Activated CD4-positive, alpha-beta T cell treated with anti-CD3 and anti-CD28 coated beads for 36 hours (primary cell): ENCODE results near the gene CHST11. TPM values are rescaled to one million over a fixed set of nuclear protein-coding genes. Genes with fewer than 3 reads are reported as not detected.
"Not testable (repeated sequence)": the region's sequence is repeated elsewhere in the genome, so short reads cannot be mapped to it uniquely, and the experiment has no call there.

ENCODE experiments used
- ATAC-seq: fragments of 200-7000 bp; cut with Tn5 transposase; one replicate; pipeline ENCODE4 v1.10.0; 2021; ENCODE audit warnings: mild to moderate bottlenecking, moderate library complexity
- CTCF ChIA-PET: fragments of 350-600 bp; sonication (Branson Sonifier 250); formaldehyde crosslinking; loops from one replicate; lab custom pipeline; 2021; ENCODE audit warnings: antibody characterized with exemption; lab: Charles Lee
- POLR2A ChIA-PET: fragments of 350-600 bp; sonication (Branson Sonifier 250); formaldehyde crosslinking; loops from one replicate; lab custom pipeline; 2021; ENCODE audit warnings: antibody characterized with exemption, inconsistent platforms; lab: Charles Lee
- DNase-seq: peaks from one replicate; pipeline ENCODE4 v3.0.0-alpha.2; 2020
- H3K27ac Mint-ChIP-seq: one replicate; pipeline ENCODE4 v1.8.0; 2021; ENCODE audit warnings: mixed read lengths
- H3K27me3 Mint-ChIP-seq: one replicate; pipeline ENCODE4 v1.8.0; 2021; ENCODE audit warnings: mixed read lengths
- H3K36me3 Mint-ChIP-seq: one replicate; pipeline ENCODE4 v1.8.0; 2021; ENCODE audit warnings: low read depth, mixed read lengths
- H3K4me1 Mint-ChIP-seq: one replicate; pipeline ENCODE4 v1.8.0; 2021; ENCODE audit warnings: mixed read lengths
- H3K4me3 Mint-ChIP-seq: one replicate; pipeline ENCODE4 v1.8.0; 2021; ENCODE audit warnings: mild to moderate bottlenecking, moderate library complexity, mixed read lengths
- H3K9me3 Mint-ChIP-seq: one replicate; pipeline ENCODE4 v1.8.0; 2021; ENCODE audit warnings: low read depth, mixed read lengths
- intact Hi-C, 2 experiments: fragments of 100-400 bp; cut with DNase I in 1 of 2; cut with micrococcal nuclease in 1 of 2; formaldehyde crosslinking; loops; one replicate each; pipeline versions ENCODE4 v1.14.2 to v1.15.1; 2022 to 2024; cut with DNase I, micrococcal nuclease
- total RNA-seq, 2 experiments: library from RNA; stranded (reverse); gene quantifications; one replicate each; pipeline ENCODE4 v1.2.3, GENCODE V29; 2021

Gene CHST11
- total RNA-seq, 2 experiments from 2014 or later, result 33.3 to 33.6 TPM

DNA sequence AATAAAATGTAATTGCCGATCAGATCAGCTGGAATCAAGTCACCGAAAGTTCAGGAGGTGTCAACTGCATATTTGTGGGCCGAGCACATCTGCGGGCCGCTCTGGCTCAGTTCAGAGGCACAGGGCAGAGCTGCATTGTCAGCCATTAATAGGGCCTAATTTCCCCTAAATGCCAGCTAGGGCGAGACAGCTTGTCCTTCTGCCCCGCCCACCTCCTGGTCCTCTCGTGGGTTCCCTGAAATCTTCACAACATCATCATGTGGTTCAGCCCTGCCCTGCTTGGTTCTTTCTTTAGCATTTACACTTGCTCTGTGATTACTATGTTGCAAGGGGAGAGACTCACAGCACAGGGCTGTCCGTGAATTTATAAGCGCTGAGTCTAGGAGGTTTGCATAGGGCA lies 148.9 kb downstream of the CHST11 start:
- no peak overlapping the region for H3K4me3 Mint-ChIP-seq
- ChIA-PET POLR2A (no interaction called here), CTCF (interaction anchor here (0.8 kb wide), 1 partner anchor 105 kb away, joined by 3 read pairs; no protein-coding TSS in a partner anchor)
- H3K27ac Mint-ChIP-seq, result no peak overlapping the region
- no peaks in the 10 kb centered on the region for H3K9me3 Mint-ChIP-seq
- DNase-seq (no peak), ATAC-seq (no peak)
- intact Hi-C loops, result no loop called here
- H3K4me1 Mint-ChIP-seq, result peaks cover 33% of the 10 kb centered on the region
- H3K27me3 Mint-ChIP-seq, result no peaks in the 10 kb centered on the region
- H3K36me3 Mint-ChIP-seq, result peaks cover 5% of the 10 kb centered on the region

DNA sequence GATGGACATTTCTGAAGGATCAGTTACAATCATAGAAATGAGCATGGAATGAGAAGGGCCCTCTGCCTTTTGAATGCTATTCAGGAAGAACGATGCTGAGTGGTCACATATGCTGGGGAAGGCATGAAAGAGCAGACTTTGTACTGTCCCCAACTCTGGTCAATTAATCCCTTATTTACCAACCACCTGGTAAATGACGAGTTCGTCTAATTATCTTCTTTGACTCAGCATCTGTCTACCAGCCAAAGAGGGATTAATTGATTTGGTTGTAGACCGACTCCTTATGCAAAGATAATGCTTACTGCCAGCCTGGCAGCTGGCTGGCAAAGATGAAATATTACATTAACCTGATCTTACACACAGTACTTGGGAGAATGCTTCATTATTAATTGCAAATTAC lies 152.2 kb downstream of the CHST11 start:
- CTCF ChIA-PET, result interaction anchor here (1.4 kb wide), 1 partner anchor 227 kb away, joined by 5 read pairs; no protein-coding TSS in a partner anchor
- H3K27ac Mint-ChIP-seq, result no peak overlapping the region
- H3K36me3 Mint-ChIP-seq, result no peaks in the 10 kb centered on the region
- H3K27me3 Mint-ChIP-seq, result no peaks in the 10 kb centered on the region
- H3K4me3 Mint-ChIP-seq, result no peak overlapping the region
- DNase-seq, result no peak
- no peaks in the 10 kb centered on the region for H3K9me3 Mint-ChIP-seq
- no peak for ATAC-seq
- POLR2A ChIA-PET, result no interaction called here
- intact Hi-C loops, result no loop called here
- H3K4me1 Mint-ChIP-seq, result peaks cover 18% of the 10 kb centered on the region

DNA sequence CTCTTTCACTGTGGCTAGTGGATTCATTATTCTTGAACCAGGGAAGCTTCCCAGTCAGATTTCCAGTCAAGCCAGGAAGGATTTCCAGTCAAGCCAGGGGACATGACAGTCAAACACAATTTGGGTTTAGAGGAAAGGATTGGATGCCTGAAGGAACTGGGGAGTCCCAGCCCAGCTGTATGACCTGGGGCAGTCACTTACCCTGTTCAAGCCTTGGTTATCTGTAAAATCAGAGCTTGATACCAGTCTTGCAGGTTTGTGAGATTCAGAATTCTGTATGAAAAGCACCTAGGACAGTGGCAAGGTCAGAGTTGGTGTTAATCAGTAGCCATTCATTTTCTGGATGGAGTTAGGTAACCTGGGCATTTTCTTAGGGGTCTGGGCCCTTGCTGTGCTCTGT lies 152.7 kb downstream of the CHST11 start:
- POLR2A ChIA-PET, result no interaction called here
- no peaks in the 10 kb centered on the region for H3K36me3 Mint-ChIP-seq
- ATAC-seq, result no peak
- H3K9me3 Mint-ChIP-seq, result no peaks in the 10 kb centered on the region
- CTCF ChIA-PET, result interaction anchor here (0.7 to 1.4 kb wide), 2 partner anchors 228 to 444 kb away, joined by 3 to 5 read pairs; no protein-coding TSS in a partner anchor
- no peak overlapping the region for H3K27ac Mint-ChIP-seq
- peaks cover 14% of the 10 kb centered on the region for H3K4me1 Mint-ChIP-seq
- intact Hi-C loops, result no loop called here
- no peak overlapping the region for H3K4me3 Mint-ChIP-seq
- H3K27me3 Mint-ChIP-seq, result no peaks in the 10 kb centered on the region
- DNase-seq, result no peak

- Mint-ChIP-seq H3K27me3 (no peaks in the 10 kb centered on the region), H3K36me3 (no peaks in the 10 kb centered on the region), H3K9me3 (no peaks in the 10 kb centered on the region), H3K27ac (no peak overlapping the region), H3K4me3 (no peak overlapping the region), H3K4me1 (peaks cover 9% of the 10 kb centered on the region)
- DNase-seq (no peak), ATAC-seq (no peak)
- POLR2A ChIA-PET, result no interaction called here
- intact Hi-C loops, result no loop called here
- CTCF ChIA-PET, result no interaction called here
These were observed 153.9 kb downstream of the CHST11 start for GRCh38 chr12:104610513-104611235.

DNA sequence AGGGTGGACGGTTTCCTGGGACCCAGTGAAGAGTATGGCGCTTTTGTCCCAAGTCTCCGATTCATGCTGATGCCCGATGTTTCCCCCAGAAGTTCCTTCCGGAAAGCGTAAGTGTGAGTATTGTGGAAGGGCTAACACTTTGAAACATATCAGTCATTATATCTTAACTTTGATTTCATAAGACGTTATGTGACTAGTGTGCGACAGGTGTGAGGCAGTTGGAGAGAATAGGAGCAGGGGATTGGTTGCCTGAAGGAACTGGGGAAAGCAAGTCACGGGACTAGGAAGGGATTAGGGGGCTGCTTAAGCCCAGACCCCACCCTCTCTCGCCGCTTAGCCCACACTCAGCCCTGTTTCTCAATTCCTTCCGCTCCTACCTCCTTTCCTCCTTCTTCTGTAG lies 154.9 kb downstream of the CHST11 start:
- ChIA-PET CTCF (no interaction called here), POLR2A (no interaction called here)
- intact Hi-C loops, result no loop called here
- Mint-ChIP-seq H3K36me3 (no peaks in the 10 kb centered on the region), H3K4me3 (no peak overlapping the region), H3K27me3 (no peaks in the 10 kb centered on the region), H3K4me1 (peaks cover 9% of the 10 kb centered on the region), H3K9me3 (no peaks in the 10 kb centered on the region), H3K27ac (no peak overlapping the region)
- ATAC-seq, result no peak
- no peak for DNase-seq

- H3K27ac Mint-ChIP-seq, intact Hi-C loops, H3K36me3 Mint-ChIP-seq, H3K27me3 Mint-ChIP-seq, H3K4me3 Mint-ChIP-seq, DNase-seq, H3K4me1 Mint-ChIP-seq, ATAC-seq, POLR2A ChIA-PET, H3K9me3 Mint-ChIP-seq: not testable (repeated sequence)
- CTCF ChIA-PET, result interaction anchor here (0.5 kb wide), 1 partner anchor 1038 kb away, joined by 4 read pairs; no protein-coding TSS in a partner anchor
These were observed 156.6 kb downstream of the CHST11 start for GRCh38 chr12:104613372-104613771.

- ChIA-PET POLR2A (no interaction called here), CTCF (interaction anchor here (1.3 kb wide), 1 partner anchor 11 kb away, joined by 3 read pairs; no protein-coding TSS in a partner anchor)
- Mint-ChIP-seq H3K4me3 (no peak overlapping the region), H3K36me3 (peaks cover 3% of the 10 kb centered on the region), H3K4me1 (peaks cover 11% of the 10 kb centered on the region), H3K27ac (no peak overlapping the region), H3K27me3 (no peaks in the 10 kb centered on the region), H3K9me3 (no peaks in the 10 kb centered on the region)
- DNase-seq (no peak), ATAC-seq (no peak)
- intact Hi-C loops, result no loop called here
These were observed 158.4 kb downstream of the CHST11 start for GRCh38 chr12:104615048-104615561.

GRCh38 chr12:104618691-104619090 lies 161.9 kb downstream of the CHST11 start:
- Mint-ChIP-seq H3K4me1 (peaks cover 10% of the 10 kb centered on the region), H3K4me3 (no peak overlapping the region), H3K27ac (no peak overlapping the region), H3K9me3 (no peaks in the 10 kb centered on the region), H3K27me3 (no peaks in the 10 kb centered on the region), H3K36me3 (peaks cover 3% of the 10 kb centered on the region)
- no peak for ATAC-seq
- CTCF ChIA-PET, result no interaction called here
- POLR2A ChIA-PET, result no interaction called here
- intact Hi-C loops, result no loop called here
- no peak for DNase-seq

DNA sequence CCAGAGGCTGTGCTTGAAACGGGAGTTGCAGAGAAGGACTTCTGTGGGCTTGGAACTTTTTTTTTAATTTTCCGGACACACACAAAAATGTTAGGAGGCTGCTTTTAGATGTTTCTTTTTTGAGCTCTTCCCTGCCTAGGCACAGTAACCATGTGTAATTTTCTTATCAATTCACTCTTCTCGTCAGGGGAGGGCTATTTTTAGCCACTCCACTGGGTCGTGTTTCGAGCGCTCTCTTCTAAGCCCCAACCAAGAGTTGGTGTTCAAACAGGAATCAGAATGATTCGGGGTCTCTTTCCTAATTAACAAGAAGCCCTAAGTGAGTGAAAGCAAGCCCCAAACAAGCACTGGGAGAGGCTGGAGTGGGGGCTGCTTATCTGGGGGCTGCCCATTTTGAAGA lies 162.6 kb downstream of the CHST11 start:
- Mint-ChIP-seq H3K4me1 (peaks cover 15% of the 10 kb centered on the region), H3K9me3 (no peaks in the 10 kb centered on the region), H3K27ac (no peak overlapping the region), H3K36me3 (peaks cover 3% of the 10 kb centered on the region), H3K27me3 (no peaks in the 10 kb centered on the region), H3K4me3 (no peak overlapping the region)
- ChIA-PET POLR2A (no interaction called here), CTCF (interaction anchor here (0.6 kb wide), 1 partner anchor 143 kb away, joined by 3 read pairs; no protein-coding TSS in a partner anchor)
- intact Hi-C loops, result no loop called here
- ATAC-seq, result no peak
- no peak for DNase-seq

DNA sequence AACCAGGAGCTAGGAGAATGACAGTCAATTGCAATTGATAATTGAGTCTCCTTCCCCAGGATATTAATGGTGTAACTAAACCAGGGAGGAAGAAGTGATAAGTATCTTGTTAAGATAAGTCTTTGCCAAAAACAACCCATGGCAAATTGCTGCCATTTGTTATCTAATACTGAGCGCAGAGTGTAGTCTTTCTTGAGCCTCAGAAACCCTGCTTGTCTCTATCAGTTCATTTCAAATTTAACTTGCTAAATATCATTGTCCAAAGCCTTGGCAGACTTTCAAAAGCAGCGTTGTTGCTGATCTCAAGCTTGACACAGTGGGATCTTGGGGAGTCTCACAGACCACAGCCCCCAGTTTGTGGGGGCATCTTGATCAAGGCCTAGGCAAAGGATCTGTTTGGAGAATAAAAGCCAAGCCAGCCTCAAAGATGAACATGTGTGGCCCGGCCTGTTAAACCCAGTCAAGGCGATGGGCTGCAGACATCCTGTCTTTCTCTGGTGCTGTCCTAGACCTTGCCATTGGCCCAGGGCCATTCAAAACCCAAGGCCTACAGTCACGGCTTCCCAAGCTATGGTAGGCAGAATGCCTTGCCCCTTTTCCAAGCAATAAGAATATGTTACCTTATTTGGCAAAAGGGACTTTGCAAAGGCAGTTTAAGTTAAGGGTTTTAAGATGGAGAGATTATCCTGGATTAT lies 164.2 kb downstream of the CHST11 start:
- ChIA-PET POLR2A (no interaction called here), CTCF (no interaction called here)
- Mint-ChIP-seq H3K4me3 (no peak overlapping the region), H3K27me3 (no peaks in the 10 kb centered on the region), H3K9me3 (no peaks in the 10 kb centered on the region), H3K36me3 (peaks cover 3% of the 10 kb centered on the region), H3K27ac (no peak overlapping the region), H3K4me1 (peaks cover 17% of the 10 kb centered on the region)
- no peak for DNase-seq
- ATAC-seq, result no peak
- intact Hi-C loops, result no loop called here

DNA sequence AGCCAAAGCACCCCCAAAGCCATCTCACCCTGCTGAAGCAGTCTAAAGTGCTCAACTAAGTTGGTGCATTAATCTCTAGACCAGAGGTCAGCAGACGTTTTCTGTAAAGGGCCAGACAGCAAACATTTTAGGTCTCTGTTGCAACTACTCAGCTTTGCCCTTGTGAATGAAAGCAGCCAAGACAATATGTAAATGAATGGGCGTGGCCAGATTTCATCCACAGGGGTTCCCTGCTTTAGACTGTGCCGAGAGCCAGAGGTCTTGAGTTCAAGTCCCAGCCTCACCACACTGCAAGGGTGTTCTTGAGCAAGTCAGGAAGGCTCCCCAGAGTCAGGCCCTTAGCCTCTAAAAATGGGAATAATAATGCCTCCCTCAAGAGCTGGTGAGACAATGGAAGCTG lies 166.2 kb downstream of the CHST11 start:
- intact Hi-C loops, result no loop called here
- Mint-ChIP-seq H3K4me3 (no peak overlapping the region), H3K4me1 (peaks cover 19% of the 10 kb centered on the region), H3K27me3 (no peaks in the 10 kb centered on the region), H3K27ac (no peak overlapping the region), H3K36me3 (peaks cover 3% of the 10 kb centered on the region), H3K9me3 (no peaks in the 10 kb centered on the region)
- ChIA-PET CTCF (no interaction called here), POLR2A (no interaction called here)
- ATAC-seq (no peak), DNase-seq (no peak)

GRCh38 chr12:104623883-104624282 lies 167.1 kb downstream of the CHST11 start:
- ChIA-PET CTCF (no interaction called here), POLR2A (no interaction called here)
- peaks cover 16% of the 10 kb centered on the region for H3K4me1 Mint-ChIP-seq
- H3K27me3 Mint-ChIP-seq, result no peaks in the 10 kb centered on the region
- DNase-seq (no peak), ATAC-seq (no peak)
- peaks cover 4% of the 10 kb centered on the region for H3K36me3 Mint-ChIP-seq
- no peak overlapping the region for H3K27ac Mint-ChIP-seq
- H3K4me3 Mint-ChIP-seq, result no peak overlapping the region
- H3K9me3 Mint-ChIP-seq, result no peaks in the 10 kb centered on the region
- intact Hi-C loops, result no loop called here
